SK-N-SH (cell line): ENCODE measurements around the gene INO80D.
"Not testable (repeated sequence)": the region's sequence is repeated elsewhere in the genome, so short reads cannot be mapped to it uniquely, and the experiment has no call there.

Experiments used
- CHD2 ChIP-seq: fragments of 150-350 bp; IDR thresholded peaks from 2 replicates; pipeline ENCODE4 v1.6.1; 2018; ENCODE audit warnings: low read length; ENCODE audit not compliant: partially characterized antibody
- EP300 ChIP-seq, 2 experiments: IDR thresholded peaks; 2 replicates each; pipeline versions ENCODE4 v1.4.0 to v1.6.1; 2012; ENCODE audit warnings: borderline replicate concordance in 1 of 2, low read depth in 1 of 2, low read length in 1 of 2
- EZH2phosphoT487 ChIP-seq: fragments of 200-600 bp; sonication (generic); IDR thresholded peaks from 2 replicates; pipeline ENCODE4 v1.6.1; 2017; ENCODE audit warnings: low read depth, mixed run types, mild to moderate bottlenecking, antibody characterized with exemption, moderate library complexity, borderline replicate concordance
- MAX ChIP-seq: IDR thresholded peaks from 2 replicates; pipeline ENCODE4 v1.4.0; 2012; ENCODE audit warnings: low read depth
- RAD21 ChIP-seq: IDR thresholded peaks from 2 replicates; pipeline ENCODE4 v1.6.1; 2012; ENCODE audit warnings: mild to moderate bottlenecking, low read length
- SIN3A ChIP-seq: IDR thresholded peaks from 2 replicates; pipeline ENCODE4 v1.6.1; 2012; ENCODE audit warnings: low read depth, mild to moderate bottlenecking, low read length, moderate library complexity, borderline replicate concordance
- TAF1 ChIP-seq: IDR thresholded peaks from 2 replicates; pipeline ENCODE4 v1.6.1; 2012; ENCODE audit warnings: low read depth, mild to moderate bottlenecking, low read length, moderate library complexity, borderline replicate concordance
- TCF12 ChIP-seq: IDR thresholded peaks from 2 replicates; pipeline ENCODE4 v1.4.0; 2012
- TF ChIP-seq, protein P1 (sequence below): IDR thresholded peaks from 2 replicates; pipeline ENCODE4; 2012
- TF ChIP-seq, protein P2 (sequence below): fragments of 200-600 bp; sonication (generic); IDR thresholded peaks from 2 replicates; pipeline ENCODE4 v1.6.1; 2017; ENCODE audit warnings: antibody characterized with exemption, mild to moderate bottlenecking, moderate library complexity

GRCh38 chr2:205986334-205986733 lies 99.6 kb downstream of the INO80D start:
- TF ChIP-seq, protein P1, sequence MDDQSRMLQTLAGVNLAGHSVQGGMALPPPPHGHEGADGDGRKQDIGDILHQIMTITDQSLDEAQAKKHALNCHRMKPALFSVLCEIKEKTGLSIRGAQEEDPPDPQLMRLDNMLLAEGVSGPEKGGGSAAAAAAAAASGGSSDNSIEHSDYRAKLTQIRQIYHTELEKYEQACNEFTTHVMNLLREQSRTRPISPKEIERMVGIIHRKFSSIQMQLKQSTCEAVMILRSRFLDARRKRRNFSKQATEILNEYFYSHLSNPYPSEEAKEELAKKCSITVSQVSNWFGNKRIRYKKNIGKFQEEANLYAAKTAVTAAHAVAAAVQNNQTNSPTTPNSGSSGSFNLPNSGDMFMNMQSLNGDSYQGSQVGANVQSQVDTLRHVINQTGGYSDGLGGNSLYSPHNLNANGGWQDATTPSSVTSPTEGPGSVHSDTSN, result not testable (repeated sequence)
- TF ChIP-seq RAD21; SIN3A; TAF1; CHD2; MAX; EZH2phosphoT487; EP300 (IDR thresholded peaks at IDR 0.05; ENCODE audit: borderline replicate concordance in 1 of 2, low read depth in 1 of 2, low read length in 1 of 2); TCF12: not testable (repeated sequence)
- TF ChIP-seq, protein P2, sequence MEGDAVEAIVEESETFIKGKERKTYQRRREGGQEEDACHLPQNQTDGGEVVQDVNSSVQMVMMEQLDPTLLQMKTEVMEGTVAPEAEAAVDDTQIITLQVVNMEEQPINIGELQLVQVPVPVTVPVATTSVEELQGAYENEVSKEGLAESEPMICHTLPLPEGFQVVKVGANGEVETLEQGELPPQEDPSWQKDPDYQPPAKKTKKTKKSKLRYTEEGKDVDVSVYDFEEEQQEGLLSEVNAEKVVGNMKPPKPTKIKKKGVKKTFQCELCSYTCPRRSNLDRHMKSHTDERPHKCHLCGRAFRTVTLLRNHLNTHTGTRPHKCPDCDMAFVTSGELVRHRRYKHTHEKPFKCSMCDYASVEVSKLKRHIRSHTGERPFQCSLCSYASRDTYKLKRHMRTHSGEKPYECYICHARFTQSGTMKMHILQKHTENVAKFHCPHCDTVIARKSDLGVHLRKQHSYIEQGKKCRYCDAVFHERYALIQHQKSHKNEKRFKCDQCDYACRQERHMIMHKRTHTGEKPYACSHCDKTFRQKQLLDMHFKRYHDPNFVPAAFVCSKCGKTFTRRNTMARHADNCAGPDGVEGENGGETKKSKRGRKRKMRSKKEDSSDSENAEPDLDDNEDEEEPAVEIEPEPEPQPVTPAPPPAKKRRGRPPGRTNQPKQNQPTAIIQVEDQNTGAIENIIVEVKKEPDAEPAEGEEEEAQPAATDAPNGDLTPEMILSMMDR, result not testable (repeated sequence)
